CD4-positive, alpha-beta T cell treated with Interleukin-12 subunit alpha and Interleukin-12 subunit beta, for 1 hour (primary cell): ENCODE results near the gene AFAP1.

Experiments
- DNase-seq: peaks from one replicate; pipeline ENCODE4 v3.0.0-alpha.2; 2020

Gene AFAP1

DNA sequence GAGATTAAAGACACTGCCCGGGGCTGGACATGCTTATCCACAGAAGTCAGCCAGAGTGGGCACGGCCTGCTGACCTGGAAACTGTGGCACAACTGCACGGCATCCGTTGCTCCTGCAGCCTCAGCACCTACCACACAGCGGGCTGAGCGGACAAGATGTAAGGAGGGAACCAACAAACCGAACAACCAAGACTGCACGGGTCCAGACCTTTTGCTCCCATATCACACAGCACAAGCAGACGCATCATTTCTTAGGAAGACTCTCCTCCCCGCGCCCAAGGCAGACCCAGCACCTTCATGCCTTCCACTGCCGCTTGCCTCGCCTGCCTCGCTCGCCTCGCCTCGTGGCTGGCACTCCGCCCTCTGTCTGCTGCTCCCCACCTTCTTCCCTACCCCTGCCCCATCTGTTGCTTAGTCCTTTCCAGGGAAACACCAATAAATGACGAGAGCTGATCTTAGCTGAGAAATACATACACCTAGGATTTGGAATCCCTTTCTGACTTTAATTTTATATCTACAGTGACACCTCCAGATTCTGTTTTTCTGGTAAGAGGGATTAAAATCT lies 79.0 kb downstream of the AFAP1 start:
- DNase-seq = no peak

DNA sequence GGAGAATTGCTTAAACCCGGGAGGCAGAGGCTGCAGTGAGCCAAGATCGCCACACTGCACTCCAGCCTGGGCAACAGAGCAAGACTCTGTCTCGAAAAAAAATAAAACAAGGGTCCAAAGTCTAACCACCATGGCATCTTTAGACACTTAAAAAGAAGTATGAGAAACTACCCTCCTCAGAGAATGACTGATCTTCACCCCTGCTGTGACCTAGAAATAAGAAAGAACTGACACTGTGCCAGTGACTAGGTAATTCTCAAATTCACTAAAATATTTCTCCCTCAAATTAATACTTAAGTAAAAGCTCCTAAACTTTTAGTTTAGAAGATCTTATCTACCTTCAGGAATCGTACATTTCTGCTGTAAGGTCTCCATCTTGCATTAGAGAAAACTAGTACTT lies 80.3 kb downstream of the AFAP1 start:
- DNase-seq = no peak

DNA sequence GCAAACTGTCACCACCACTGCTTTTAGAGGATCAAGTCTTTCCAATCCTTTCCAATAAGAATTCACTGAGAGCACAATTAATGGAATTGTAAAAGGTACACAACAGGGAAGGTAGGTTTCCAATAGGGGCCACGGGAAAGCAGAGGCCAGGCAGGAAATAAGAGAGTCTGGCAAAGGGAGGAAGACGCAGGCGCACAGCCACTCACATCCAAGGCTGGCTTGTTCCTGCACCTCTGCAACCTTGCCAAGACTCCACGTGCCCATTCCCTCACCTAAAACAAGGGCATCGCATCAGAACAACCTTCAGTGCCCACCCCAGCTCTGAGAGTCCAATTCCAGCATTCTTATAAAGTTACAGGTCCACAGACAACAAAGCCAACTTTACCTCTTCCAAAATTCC lies 81.2 kb downstream of the AFAP1 start:
- DNase-seq = no peak

DNA sequence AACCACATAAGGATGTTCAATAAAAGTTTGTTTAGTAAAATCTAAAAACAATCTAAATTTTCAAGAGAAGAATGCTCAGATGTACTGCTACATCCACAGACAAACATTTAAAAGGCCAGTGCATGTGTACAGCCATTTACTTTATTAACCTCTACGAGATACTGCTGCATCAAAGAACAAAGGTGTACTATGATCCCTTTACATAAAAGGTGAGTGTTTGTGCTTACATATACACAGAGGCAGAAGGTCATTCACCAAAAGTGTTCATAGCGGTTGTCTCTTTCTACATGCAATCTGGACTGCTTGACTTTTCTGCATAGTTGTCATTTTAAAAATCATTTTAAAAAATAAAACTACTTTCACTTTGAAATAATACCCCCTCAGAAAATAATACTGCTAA lies 81.7 kb downstream of the AFAP1 start:
- DNase-seq = no peak

DNA sequence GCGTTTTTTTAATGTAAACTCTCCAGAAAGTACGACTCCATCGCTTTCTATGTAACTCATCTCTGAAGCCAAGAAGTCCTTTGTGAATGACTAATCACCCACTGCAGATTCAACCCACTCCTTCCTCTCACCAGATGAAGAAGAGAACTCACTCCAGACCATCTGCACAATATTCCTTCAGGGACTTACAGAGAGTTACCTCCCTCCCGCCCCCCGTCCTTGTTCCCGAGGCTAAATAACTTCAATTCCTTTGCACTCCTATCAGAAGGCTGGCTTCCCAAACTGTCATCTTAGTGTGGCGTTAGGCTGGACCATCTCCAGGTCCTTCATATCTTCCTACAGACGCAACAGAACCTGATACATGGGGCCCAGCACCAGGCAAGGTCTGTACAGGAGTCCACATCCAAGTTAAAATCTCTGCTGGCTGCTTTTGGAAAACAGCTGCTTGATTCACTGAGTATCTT lies 82.4 kb downstream of the AFAP1 start:
- DNase-seq = no peak

DNA sequence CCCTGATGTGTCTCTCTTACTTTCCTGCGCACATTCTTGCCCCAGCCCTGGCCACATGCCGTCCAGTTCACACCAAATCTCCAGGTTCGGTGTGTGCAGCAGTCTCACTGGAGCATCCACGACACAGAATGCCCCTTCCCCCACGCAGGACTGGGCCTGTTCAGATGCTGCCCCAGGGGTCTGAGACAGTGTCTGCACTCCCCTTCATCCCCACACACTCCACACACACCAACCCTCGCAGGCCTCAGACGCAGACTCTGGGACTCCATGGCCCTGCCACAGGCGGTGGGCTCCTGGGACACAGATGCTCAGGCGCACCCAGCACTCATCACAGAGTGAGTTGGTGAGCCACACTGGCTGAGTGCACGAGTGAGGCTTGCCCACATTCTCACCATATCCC lies 83.9 kb downstream of the AFAP1 start:
- DNase-seq = no peak

DNA sequence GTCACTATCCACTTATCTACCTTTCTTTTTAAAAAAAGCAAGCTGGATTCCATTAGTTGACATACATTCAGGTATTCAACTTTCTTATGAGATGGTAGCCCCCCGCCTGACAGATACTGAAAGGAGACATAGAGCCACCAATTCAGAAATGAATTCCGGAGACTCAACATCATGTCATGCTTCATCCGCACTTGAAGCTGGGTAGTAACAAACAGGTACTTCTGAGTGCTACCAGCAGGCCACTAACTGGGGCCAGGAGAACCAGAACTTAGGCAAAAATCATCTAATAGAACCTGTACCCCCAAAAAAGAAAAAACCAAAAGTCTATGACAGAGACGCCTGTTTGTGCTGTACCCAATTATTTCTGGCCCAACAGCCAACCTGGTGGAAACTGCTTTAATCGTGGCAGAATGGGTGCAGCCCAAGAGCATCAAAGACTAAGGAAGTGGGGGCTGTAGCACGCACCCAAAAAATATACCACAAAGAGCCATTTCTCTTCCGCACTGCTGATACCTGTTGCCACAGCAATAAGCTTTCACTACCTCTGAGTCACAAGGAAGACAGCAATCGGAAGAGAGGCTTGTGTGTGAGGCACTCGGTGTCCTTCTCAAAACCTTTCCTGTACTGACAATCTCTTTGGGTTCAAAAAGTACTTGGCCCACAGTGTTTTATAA lies 84.8 kb downstream of the AFAP1 start:
- peak; percentile 90 for DNase-seq

DNA sequence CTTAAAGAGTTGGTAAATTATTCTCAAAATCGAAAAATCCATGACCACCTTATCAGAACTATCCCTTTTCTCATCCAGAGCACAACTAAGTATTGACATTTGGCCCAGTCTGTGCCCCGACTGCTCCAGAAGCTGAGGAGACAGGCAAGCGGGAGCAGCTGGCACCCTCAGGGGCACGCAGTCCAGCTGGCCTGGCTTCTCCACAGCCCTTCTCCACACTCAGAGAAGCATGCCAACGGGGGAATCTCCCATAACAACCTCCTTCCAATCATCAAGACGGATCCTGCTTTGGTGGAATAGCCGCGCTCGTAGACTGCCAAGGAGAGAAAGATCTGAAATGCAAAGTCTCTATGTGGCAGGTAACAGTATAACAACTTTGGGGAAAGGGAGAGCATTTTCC lies 85.4 kb downstream of the AFAP1 start:
- DNase-seq = no peak

DNA sequence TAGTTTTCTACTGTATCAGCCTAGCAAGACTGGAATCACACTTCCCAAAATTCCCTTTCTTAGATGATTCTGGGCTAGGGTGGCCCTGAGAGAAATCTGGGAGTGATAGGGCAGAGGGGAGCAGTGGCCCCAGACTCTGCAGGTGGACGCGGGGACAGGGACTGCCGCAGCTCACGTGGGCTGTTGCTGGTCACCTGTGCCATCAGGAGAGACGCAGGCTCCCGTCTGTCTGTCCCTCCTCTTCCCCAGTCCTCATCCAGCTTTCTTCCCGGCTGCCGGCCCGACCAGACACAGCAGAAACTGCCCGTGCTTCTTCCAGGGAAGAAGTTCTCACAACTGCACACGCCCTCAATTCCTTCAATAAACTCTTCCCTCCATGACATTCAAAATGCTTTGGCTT lies 86.4 kb downstream of the AFAP1 start:
- no peak for DNase-seq

DNA sequence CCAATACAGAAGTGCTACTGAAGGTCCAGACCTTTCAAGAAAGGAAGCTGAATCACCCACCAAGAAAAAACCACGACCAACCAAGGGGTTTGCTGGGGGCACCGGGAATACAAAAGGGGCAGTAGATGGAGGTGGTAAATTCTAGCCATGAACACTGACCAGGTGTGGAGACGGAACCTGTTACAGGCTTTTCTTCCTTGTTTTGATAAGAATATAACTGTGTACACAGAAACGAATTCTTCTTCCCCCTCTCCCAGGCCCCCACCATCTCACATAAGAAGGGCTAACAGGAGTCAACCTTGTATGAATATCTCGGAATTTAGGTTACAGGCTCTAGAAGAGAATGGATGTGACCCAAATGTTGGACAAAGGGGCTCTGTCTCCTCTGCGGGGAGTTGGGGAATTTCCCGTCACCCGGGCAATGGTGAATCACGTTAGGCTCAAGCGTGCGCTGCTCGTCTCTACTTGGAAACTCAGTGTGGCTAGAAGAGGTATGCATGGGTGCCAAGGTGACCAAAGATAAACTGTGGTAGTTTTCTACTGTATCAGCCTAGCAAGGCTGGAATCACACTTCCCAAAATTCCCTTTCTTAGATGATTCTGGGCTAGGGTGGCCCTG lies 87.0 kb downstream of the AFAP1 start:
- DNase-seq = peak; percentile 43

DNA sequence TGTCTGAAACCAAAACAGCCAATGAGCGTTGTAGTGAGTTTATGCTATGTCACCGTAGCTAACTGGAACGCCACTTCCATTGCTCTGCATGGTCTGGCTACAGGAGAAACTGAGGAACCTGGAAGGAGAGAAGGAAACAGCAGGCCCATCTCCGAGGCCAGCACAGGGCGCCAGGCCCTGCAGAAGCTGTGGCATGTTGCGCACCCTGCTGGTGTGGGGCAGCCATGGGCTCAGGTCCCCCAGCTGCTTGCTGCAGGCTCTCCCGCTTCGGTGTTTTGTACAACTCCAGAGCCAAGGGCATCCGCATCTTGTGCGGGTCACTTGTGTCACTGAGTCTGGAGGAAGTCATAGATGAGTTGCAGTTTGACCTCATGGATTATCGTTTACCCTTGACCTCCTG lies 89.2 kb downstream of the AFAP1 start:
- DNase-seq = no peak

DNA sequence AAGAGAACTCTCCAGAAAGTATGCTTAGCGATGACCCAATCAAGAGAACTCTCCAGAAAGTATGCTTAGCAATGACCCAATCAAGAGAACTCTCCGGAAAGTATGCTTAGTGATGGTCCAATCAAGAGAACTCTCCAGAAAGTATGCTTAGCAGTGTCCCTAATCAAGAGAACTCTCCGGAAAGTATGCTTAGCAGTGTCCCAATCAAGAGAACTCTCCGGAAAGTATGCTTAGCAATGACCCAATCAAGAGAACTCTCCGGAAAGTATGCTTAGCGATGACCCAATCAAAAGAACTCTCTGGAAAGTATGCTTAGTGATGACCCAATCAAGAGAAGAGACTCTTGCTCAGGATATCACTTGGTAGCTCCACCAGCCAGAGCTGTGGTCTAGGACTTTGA lies 92.5 kb downstream of the AFAP1 start:
- no peak for DNase-seq

DNA sequence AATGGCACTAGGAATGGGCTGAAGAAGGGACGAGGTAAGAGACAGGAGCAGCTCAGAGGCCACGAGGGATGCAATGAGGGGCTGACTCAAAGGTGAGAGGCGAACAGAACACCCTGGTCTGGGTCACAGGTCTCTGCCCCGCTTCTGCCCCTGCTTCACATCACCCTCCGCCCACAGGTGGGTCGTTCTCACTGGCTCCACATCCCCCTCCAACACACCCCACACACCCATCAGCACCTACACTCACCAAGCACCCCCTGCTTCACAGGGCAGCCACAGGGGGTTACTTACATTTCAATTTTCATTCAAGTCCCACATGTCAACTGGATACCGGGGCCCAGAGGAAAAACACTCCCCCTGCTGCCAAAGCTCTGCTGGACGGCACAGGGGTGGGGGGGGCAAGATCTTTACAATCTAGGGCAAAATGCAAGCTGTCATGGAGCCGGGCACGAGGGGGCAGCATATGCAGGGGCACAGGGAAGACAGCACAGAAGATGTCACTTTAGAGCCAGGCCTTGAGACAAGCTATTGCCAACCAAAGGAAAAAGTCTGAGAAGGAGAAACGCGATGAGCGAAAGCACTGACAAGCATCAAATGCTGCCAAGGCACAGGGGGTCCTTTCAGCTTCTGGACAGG lies 94.0 kb downstream of the AFAP1 start:
- no peak for DNase-seq

DNA sequence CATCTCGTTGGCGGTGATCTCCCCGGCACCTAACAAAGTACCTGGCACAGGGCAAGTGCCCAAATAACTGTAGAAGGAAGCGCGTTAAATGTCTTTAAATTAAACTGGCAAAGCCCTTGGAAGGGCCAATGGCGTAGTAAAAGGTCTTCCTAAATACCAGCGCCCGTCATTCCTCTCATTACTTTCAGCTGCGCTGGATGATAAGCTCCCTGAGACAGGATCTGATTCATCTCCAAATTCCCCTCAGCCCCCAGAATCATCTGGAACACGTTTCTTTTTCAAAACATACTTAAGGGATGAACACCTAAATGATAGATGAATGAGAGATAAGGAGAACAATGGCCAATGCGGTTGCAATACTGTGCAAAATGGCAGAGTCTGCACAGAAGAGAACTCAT lies 95.1 kb downstream of the AFAP1 start:
- DNase-seq = no peak

DNA sequence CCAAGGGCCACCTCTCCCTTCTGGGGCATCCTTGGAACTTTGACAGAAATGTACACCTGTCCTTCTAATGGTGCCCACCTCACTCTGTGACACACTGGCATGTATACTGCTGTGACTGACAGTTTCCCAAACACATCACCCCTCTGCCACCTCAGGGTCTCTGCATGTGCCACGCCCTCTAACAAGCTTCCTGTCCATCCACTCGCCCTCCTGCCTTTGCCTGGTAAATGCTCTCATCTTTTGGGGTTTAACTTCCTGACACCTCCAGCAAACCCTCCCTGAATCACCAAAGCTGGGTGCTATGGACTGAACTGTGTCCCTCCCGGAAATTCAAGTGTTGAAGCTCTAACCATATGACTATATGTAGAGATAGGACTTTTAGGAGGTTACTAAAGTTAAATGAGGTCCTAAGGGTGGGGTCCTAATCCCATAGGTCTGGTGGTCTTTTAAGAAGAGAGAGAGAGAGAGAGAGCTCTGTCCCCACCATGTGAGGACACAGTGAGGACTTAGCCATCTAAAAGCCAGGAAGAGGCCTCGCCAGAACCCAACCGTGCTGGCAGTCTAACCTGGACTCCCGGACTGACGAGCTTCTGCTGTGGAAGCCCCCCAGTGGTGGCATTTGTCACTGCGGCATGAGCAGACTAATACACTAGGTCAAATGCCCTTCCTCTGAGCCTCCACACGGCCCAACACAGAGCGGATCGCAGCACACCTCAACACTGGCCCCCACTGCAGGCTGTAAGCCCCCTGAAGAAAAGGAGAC lies 95.6 kb downstream of the AFAP1 start:
- peak; percentile 77 for DNase-seq

DNA sequence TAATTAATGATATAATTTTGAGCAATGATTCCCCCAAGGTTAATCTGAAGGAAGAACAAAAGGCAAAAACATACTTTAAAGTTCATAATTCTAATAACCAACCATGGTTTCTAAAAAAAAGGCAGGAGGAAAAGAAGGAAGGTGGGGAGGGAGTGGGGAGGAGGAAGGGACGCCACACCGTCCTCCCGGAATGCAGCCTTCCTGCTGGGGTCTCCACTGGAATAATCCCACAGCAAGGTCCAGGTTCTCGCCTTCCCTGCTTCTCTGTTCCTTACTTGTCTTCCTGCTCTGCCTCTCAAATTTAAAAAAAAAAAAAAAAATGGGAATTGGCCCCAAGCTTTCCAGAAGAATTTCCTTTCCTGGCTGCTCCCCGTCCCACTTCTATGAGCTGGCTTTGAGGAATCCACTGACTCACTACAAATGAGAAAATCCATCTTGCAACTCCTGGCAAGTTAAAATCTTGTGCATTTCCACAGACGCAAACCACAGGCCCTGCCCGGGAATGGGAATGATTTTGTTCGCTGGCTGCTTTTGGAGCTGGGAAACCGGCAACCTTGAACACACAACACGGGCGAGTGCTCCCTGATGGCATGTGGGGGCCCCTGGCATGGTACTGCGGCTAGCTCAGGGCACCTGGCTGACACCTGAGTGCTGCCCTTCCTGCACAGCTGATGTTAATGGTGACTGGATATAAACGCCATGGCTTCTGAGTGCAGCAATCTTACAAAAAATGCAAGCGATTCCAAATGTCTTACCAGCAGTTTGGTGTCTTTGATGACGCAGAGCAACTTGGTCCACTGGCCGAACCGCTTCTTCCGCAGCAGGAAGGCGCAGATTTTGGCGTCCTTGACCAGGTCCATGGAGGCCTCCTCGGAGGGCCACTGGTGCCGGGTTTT lies 97.0 kb downstream of the AFAP1 start:
- no peak for DNase-seq

DNA sequence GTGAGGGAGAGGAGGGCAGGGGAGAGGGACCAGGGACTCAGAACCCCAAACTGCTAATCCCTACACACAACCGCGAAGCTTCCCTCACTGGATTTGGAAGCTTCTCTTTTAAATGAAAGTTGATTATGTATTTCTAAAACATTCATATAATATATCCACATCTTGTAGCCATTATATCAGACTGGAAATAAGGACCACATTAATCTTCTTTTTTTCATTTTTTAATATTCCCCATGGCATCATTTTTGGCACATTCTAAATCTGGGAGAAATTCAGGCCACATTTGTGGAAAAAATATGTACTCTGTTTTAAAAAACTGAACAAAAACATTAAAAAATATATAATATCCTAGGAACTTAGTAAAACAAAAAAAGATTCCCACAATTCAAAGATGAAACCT lies 97.8 kb downstream of the AFAP1 start:
- no peak for DNase-seq

DNA sequence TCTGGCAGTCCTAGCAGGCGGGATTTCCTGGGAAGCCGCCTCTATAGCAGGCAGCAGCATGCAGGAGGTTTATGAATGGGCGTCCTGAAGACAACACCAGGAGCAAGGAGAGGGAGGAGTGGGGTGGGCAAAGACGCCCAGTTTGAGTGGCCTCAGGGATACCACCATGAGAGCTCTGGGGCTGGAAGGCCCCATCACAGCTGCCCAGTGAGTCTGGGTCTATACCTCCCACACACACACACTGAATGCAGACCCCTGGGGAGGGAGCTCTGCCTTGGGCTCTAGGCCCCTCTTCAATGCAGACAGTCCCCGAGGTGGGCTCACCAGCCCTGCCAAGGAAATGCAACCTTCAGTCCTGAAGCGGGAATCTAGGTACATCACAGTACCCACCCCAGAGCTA lies 98.6 kb downstream of the AFAP1 start:
- no peak for DNase-seq

DNA sequence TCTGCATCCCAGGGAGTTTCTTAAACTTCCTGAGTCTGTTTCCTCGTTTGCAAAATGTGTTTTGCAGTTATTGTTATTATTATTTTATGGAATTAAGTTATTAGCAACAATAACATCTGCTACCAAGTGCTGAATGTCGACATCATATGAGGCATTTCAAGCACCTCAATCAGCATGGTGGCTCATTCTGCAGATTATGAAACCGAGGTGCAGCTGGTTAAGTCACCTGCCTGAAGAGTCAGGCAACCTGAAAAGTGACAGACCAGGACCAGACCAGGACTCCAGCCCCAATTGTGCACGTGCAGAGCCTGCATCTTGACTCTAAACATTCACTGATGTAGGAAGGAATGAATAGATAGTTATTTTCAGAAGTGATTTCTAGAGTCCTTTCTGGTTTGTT lies 99.8 kb downstream of the AFAP1 start:
- DNase-seq = no peak

DNA sequence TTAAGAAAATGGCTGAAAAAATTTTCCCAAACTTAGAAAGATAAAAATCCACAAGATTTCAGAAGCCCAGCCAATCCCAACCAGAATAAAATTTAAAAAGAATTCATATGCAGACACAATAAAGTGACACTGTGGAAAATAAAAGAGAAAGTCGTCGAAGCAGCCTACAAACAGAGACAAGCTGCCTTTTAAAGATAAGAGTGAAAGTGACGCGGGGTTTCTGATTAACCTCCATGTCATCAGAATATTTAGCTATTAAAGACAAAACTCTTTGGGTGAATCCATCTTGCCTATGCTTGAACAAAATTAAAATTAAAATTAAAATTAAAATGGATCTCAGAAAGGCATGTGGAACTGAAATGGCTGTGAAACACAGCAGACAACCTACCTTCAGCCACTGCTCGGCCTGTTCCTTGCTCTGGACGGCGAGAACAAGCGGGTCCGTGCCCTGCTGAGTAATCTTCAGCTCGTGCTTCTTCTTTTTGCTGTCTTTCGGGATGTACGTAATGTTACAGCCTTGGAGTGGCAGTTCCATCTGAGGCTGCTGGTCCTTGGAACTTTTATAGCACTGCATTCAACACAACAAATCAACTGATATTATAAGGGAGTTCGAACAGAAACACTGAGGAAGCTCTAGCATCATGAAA lies 101.4 kb downstream of the AFAP1 start:
- DNase-seq = no peak

DNA sequence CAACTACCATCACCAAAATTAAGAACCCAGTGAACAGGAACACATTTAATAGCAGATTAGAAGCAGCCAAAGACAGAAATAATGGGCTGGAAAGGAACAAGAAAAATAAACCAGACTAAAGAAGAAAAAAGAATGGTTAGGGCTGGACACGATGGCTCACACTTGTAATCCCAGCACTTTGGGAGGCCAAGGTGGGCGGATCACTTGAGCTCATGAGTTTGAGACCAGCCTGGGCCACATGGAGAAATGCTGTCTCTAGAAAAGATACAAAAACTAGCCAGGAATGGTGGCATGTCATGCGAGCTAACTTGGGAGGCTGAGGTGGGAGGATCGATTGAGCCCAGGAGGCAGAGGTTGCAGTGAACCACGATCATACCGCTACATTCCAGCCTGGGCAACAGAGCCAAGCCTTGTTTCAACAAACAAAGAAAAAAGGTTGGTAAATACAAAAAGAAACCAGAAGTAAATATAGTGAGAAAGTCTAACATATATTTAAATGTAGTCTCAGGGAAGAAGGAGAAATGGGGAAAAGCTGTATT lies 102.0 kb downstream of the AFAP1 start:
- DNase-seq = no peak
